ENCODE results near the gene ITGAV.
"Not testable (repeated sequence)": the region's sequence is repeated elsewhere in the genome, so short reads cannot be mapped to it uniquely, and the experiment has no call there.

Gene ITGAV

GRCh38 chr2:186559370-186559769, 30.5 kb upstream of the ITGAV start:
- no peaks in the 10 kb centered on the region for H3K27me3 ChIP-seq
- H3K4me3 ChIP-seq (ENCODE audit: low read depth in 1 of 2, low read length in 1 of 2) = no peak overlapping the region
- H3K4me1 ChIP-seq (ENCODE audit: control insufficient read depth in 1 of 2, insufficient read depth in 1 of 2, low read depth in 1 of 2, low read length in 1 of 2) = no peaks in the 10 kb centered on the region
- no peaks in the 10 kb centered on the region for H3K36me3 ChIP-seq
- no peak for TF ChIP-seq CTCF (IDR thresholded peaks at IDR 0.05)
- no peaks in the 10 kb centered on the region for H3K9me3 ChIP-seq
- no peak overlapping the region for H3K27ac ChIP-seq

- no peak overlapping the region for H3K4me3 ChIP-seq (ENCODE audit: low read depth in 1 of 2, low read length in 1 of 2)
- H3K4me1 ChIP-seq (ENCODE audit: control insufficient read depth in 1 of 2, insufficient read depth in 1 of 2, low read depth in 1 of 2, low read length in 1 of 2) = no peaks in the 10 kb centered on the region
- H3K9me3 ChIP-seq = no peaks in the 10 kb centered on the region
- no peak for TF ChIP-seq CTCF (IDR thresholded peaks at IDR 0.05)
- no peaks in the 10 kb centered on the region for H3K36me3 ChIP-seq
- H3K27ac ChIP-seq = no peak overlapping the region
- no peaks in the 10 kb centered on the region for H3K27me3 ChIP-seq
Observed at GRCh38 chr2:186559848-186560247, 30.0 kb upstream of the ITGAV start.

GRCh38 chr2:186560254-186560653, 29.6 kb upstream of the ITGAV start:
- H3K36me3 ChIP-seq = no peaks in the 10 kb centered on the region
- H3K9me3 ChIP-seq = no peaks in the 10 kb centered on the region
- no peaks in the 10 kb centered on the region for H3K4me1 ChIP-seq (ENCODE audit: control insufficient read depth in 1 of 2, insufficient read depth in 1 of 2, low read depth in 1 of 2, low read length in 1 of 2)
- no peak overlapping the region for H3K4me3 ChIP-seq (ENCODE audit: low read depth in 1 of 2, low read length in 1 of 2)
- no peak for TF ChIP-seq CTCF (IDR thresholded peaks at IDR 0.05)
- no peak overlapping the region for H3K27ac ChIP-seq
- H3K27me3 ChIP-seq = no peaks in the 10 kb centered on the region

GRCh38 chr2:186561467-186562208, 28.2 kb upstream of the ITGAV start:
- H3K36me3 ChIP-seq = no peaks in the 10 kb centered on the region
- H3K4me3 ChIP-seq (ENCODE audit: low read depth in 1 of 2, low read length in 1 of 2) = no peak overlapping the region
- no peaks in the 10 kb centered on the region for H3K9me3 ChIP-seq
- no peaks in the 10 kb centered on the region for H3K4me1 ChIP-seq (ENCODE audit: control insufficient read depth in 1 of 2, insufficient read depth in 1 of 2, low read depth in 1 of 2, low read length in 1 of 2)
- no peaks in the 10 kb centered on the region for H3K27me3 ChIP-seq
- no peak overlapping the region for H3K27ac ChIP-seq
- TF ChIP-seq CTCF (IDR thresholded peaks at IDR 0.05) = no peak

- Histone ChIP-seq H3K27me3 (no peaks in the 10 kb centered on the region), H3K27ac (no peak overlapping the region), H3K9me3 (no peaks in the 10 kb centered on the region), H3K36me3 (no peaks in the 10 kb centered on the region), H3K4me1 (ENCODE audit: control insufficient read depth in 1 of 2, insufficient read depth in 1 of 2, low read depth in 1 of 2, low read length in 1 of 2) (no peaks in the 10 kb centered on the region), H3K4me3 (ENCODE audit: low read depth in 1 of 2, low read length in 1 of 2) (no peak overlapping the region)
- TF ChIP-seq CTCF (IDR thresholded peaks at IDR 0.05) = no peak
Observed at GRCh38 chr2:186562209-186562578, 27.7 kb upstream of the ITGAV start.

- not testable (repeated sequence) for H3K4me1 ChIP-seq (ENCODE audit: control insufficient read depth in 1 of 2, insufficient read depth in 1 of 2, low read depth in 1 of 2, low read length in 1 of 2); H3K9me3 ChIP-seq; H3K27me3 ChIP-seq; H3K36me3 ChIP-seq; H3K27ac ChIP-seq; H3K4me3 ChIP-seq (ENCODE audit: low read depth in 1 of 2, low read length in 1 of 2)
Observed at GRCh38 chr2:186568600-186568999, 21.3 kb upstream of the ITGAV start.

GRCh38 chr2:186569127-186569526, 20.7 kb upstream of the ITGAV start:
- H3K9me3 ChIP-seq; H3K4me1 ChIP-seq (ENCODE audit: control insufficient read depth in 1 of 2, insufficient read depth in 1 of 2, low read depth in 1 of 2, low read length in 1 of 2); H3K27ac ChIP-seq; H3K4me3 ChIP-seq (ENCODE audit: low read depth in 1 of 2, low read length in 1 of 2); H3K36me3 ChIP-seq; H3K27me3 ChIP-seq: not testable (repeated sequence)

Data from neutrophil (primary cell).